Neural crest cell (in vitro differentiated cells): Measurements from ENCODE around the gene TUBB4A. TPM values are rescaled to one million over a fixed set of nuclear protein-coding genes. Genes with fewer than 3 reads are reported as not detected.

Source experiments
- DNase-seq: peaks from one replicate; pipeline ENCODE4 v3.0.0; 2021; ENCODE audit warnings: low read depth, mixed read lengths, low spot score
- H3K27ac Mint-ChIP-seq: one replicate; pipeline ENCODE4 v1.8.0; 2021; ENCODE audit warnings: mild to moderate bottlenecking, mixed read lengths; ENCODE audit not compliant: unreplicated experiment
- H3K27me3 Mint-ChIP-seq: 2 replicates; pipeline ENCODE4 v1.8.0; 2021; ENCODE audit warnings: low read depth, mild to moderate bottlenecking, mixed read lengths
- H3K36me3 Mint-ChIP-seq: 2 replicates; pipeline ENCODE4 v1.8.0; 2021; ENCODE audit warnings: low read depth, mild to moderate bottlenecking, mixed read lengths
- H3K4me1 Mint-ChIP-seq: 2 replicates; pipeline ENCODE4 v1.8.0; 2021; ENCODE audit warnings: mixed read lengths
- H3K4me3 Mint-ChIP-seq: one replicate; pipeline ENCODE4 v1.8.0; 2021; ENCODE audit warnings: mild to moderate bottlenecking, mixed read lengths
- H3K9me3 Mint-ChIP-seq: 2 replicates; pipeline ENCODE4 v1.8.0; 2021; ENCODE audit warnings: mixed read lengths
- total RNA-seq: library from RNA; stranded (reverse); gene quantifications from 2 replicates; pipeline ENCODE4 v1.2.1, GENCODE V29; 2021
- TF ChIP-seq, protein P1 (sequence below): fragments of 200-600 bp; sonication (generic); conservative IDR thresholded peaks from 2 replicates; pipeline ENCODE4 v1.5.0; 2021; ENCODE audit warnings: antibody characterized with exemption, mild to moderate bottlenecking

TUBB4A gene
- total RNA-seq, 1 donor from 2014 or later, result 39.9 TPM

DNA sequence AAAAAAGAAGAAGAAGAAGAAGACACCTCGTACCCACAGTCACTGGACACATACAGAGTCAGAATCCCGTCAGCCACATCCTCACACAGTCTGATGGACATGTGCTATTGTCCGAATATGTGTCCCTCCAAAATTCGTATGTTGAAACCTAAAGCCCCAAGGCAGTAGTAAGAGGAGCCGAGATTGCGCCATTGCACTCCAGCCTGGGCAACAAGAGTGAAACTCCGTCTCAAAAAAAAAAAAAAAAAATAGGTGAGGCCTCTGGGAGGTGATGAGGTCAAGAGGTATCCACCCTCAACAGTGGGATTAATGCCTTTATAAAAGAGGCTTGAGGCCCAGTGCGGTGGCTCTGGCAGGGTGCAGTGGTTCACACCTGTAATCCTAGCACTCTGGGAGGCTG is 17.9 kb downstream of the TUBB4A start:
- no peak overlapping the region for H3K27ac Mint-ChIP-seq
- peaks cover 5% of the 10 kb centered on the region for H3K4me1 Mint-ChIP-seq
- TF ChIP-seq, protein P1, sequence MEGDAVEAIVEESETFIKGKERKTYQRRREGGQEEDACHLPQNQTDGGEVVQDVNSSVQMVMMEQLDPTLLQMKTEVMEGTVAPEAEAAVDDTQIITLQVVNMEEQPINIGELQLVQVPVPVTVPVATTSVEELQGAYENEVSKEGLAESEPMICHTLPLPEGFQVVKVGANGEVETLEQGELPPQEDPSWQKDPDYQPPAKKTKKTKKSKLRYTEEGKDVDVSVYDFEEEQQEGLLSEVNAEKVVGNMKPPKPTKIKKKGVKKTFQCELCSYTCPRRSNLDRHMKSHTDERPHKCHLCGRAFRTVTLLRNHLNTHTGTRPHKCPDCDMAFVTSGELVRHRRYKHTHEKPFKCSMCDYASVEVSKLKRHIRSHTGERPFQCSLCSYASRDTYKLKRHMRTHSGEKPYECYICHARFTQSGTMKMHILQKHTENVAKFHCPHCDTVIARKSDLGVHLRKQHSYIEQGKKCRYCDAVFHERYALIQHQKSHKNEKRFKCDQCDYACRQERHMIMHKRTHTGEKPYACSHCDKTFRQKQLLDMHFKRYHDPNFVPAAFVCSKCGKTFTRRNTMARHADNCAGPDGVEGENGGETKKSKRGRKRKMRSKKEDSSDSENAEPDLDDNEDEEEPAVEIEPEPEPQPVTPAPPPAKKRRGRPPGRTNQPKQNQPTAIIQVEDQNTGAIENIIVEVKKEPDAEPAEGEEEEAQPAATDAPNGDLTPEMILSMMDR, result no peak
- H3K27me3 Mint-ChIP-seq, result peaks cover 12% of the 10 kb centered on the region
- no peak overlapping the region for H3K4me3 Mint-ChIP-seq
- no peak for DNase-seq
- H3K36me3 Mint-ChIP-seq, result no peaks in the 10 kb centered on the region
- no peaks in the 10 kb centered on the region for H3K9me3 Mint-ChIP-seq

GRCh38 chr19:6483235-6483634 is 18.9 kb downstream of the TUBB4A start:
- H3K36me3 Mint-ChIP-seq, result no peaks in the 10 kb centered on the region
- peaks cover 10% of the 10 kb centered on the region for H3K27me3 Mint-ChIP-seq
- H3K27ac Mint-ChIP-seq, result no peak overlapping the region
- peaks cover 4% of the 10 kb centered on the region for H3K4me1 Mint-ChIP-seq
- no peak for DNase-seq
- H3K9me3 Mint-ChIP-seq, result no peaks in the 10 kb centered on the region
- H3K4me3 Mint-ChIP-seq, result no peak overlapping the region
- TF ChIP-seq, protein P1, result no peak

DNA sequence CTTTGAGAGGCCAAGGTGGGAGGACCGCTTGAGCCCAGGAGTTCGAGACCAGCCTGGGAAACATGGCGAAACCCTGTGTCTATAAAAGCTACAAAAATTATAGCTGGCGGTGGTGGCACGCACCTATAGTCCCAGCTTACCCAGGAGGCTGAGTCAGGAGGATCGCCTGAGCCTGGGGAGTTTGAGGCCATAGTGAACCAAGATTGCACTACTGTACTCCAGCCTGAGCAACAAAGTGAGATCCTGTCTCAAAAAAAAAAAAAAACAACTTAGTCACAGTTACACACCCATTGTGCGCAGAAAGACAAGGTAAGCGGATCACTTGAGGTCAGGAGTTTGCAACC is 19.8 kb downstream of the TUBB4A start:
- H3K9me3 Mint-ChIP-seq, result no peaks in the 10 kb centered on the region
- H3K36me3 Mint-ChIP-seq, result no peaks in the 10 kb centered on the region
- no peak for DNase-seq
- H3K27ac Mint-ChIP-seq, result no peak overlapping the region
- TF ChIP-seq, protein P1, result no peak
- no peak overlapping the region for H3K4me3 Mint-ChIP-seq
- peaks cover 4% of the 10 kb centered on the region for H3K4me1 Mint-ChIP-seq
- peaks cover 10% of the 10 kb centered on the region for H3K27me3 Mint-ChIP-seq

DNA sequence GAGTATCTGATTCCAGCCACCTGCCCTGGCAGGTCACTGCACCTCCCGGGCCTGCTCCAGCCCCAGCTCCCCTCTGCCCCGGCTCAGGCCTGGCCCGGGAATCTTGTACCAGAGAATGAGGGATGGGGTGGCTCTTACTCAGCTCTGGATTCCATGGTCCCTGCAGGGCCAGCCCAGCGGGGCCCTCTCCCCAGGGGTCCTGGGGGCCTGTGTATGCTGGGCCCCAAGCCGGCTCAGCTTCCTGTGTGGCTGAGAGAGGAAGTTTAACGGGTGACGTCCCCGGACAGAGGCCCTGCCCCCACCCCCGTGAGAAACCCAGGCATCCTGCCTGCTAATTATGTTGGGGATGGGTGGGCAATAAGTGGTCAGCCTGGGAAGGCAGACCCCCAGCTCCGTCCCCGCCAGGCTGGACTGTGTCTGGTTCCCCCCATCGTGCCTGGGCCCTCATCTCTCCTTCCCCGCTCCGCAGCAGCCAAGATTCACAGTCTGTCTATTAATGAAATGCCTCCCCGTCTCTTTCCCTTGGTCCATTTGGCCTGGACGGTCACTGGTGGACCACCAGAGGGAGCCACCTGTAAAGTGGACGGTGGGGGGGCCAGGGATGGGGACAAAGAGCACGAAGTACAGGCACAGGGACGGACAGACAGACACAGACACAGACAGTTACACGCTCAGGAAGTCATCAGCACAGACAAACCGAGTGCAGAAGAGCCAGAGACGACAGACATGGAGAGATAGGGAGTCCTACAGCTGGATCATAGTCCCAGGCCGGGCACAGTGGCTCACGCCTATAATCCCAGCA is 20.4 kb downstream of the TUBB4A start, which contains the start of gene DENND1C:
TSS of gene DENND1C (minus strand) at position 247 of the 802 bp plus-strand sequence. CDS start at position 155, 92 bp downstream.
- Mint-ChIP-seq H3K4me1 (peaks cover 4% of the 10 kb centered on the region), H3K4me3 (no peak within 1 kb of the TSS), H3K27ac (no peak within 1 kb of the TSS), H3K36me3 (no peaks in the 10 kb centered on the region), H3K27me3 (peaks cover 10% of the 10 kb centered on the region), H3K9me3 (no peaks in the 10 kb centered on the region)
- TF ChIP-seq, protein P1, result peak; percentile 62
- DNase-seq, result peak; percentile 53

- DNase-seq, result no peak
- Mint-ChIP-seq H3K4me3 (no peak overlapping the region), H3K4me1 (peaks cover 10% of the 10 kb centered on the region), H3K36me3 (no peaks in the 10 kb centered on the region), H3K27ac (no peak overlapping the region), H3K9me3 (no peaks in the 10 kb centered on the region), H3K27me3 (peaks cover 17% of the 10 kb centered on the region)
- TF ChIP-seq, protein P1, result no peak
These were observed 21.2 kb downstream of the TUBB4A start for GRCh38 chr19:6480848-6481415.
